Activated CD8-positive, alpha-beta T cell treated with anti-CD3 and anti-CD28 coated beads for 36 hours (primary cell): ENCODE data around the gene APOM. TPM values are rescaled to one million over a fixed set of nuclear protein-coding genes. Genes with fewer than 3 reads are reported as not detected.

Experiments used
- ATAC-seq: fragments of 200-7000 bp; cut with Tn5 transposase; one replicate; pipeline ENCODE4 v1.10.0; 2021; ENCODE audit warnings: mild to moderate bottlenecking, moderate library complexity
- CTCF ChIA-PET: fragments of 350-600 bp; sonication (Branson Sonifier 250); formaldehyde crosslinking; loops from one replicate; lab custom pipeline; 2021; ENCODE audit warnings: antibody characterized with exemption; lab: Charles Lee
- POLR2A ChIA-PET: fragments of 350-600 bp; sonication (Branson Sonifier 250); formaldehyde crosslinking; loops from one replicate; lab custom pipeline; 2021; ENCODE audit warnings: antibody characterized with exemption; lab: Charles Lee
- DNase-seq: peaks from one replicate; pipeline ENCODE4 v3.0.0-alpha.2; 2020
- H3K27ac Mint-ChIP-seq: one replicate; pipeline ENCODE4 v1.8.0; 2021; ENCODE audit warnings: mild to moderate bottlenecking, mixed read lengths
- H3K27me3 Mint-ChIP-seq: one replicate; pipeline ENCODE4 v1.8.0; 2021; ENCODE audit warnings: mixed read lengths
- H3K36me3 Mint-ChIP-seq: one replicate; pipeline ENCODE4 v1.8.0; 2021; ENCODE audit warnings: low read depth, mixed read lengths
- H3K4me1 Mint-ChIP-seq: one replicate; pipeline ENCODE4 v1.8.0; 2021; ENCODE audit warnings: low read depth, mixed read lengths
- H3K4me3 Mint-ChIP-seq: one replicate; pipeline ENCODE4 v1.8.0; 2021; ENCODE audit warnings: mild to moderate bottlenecking, moderate library complexity, mixed read lengths
- H3K9me3 Mint-ChIP-seq: one replicate; pipeline ENCODE4 v1.8.0; 2021; ENCODE audit warnings: mixed read lengths
- CTCF ChIP-seq: fragments of 200-600 bp; IDR thresholded peaks from one replicate; pipeline ENCODE4 v1.8.0; 2022; ENCODE audit warnings: antibody characterized with exemption, mild to moderate bottlenecking
- intact Hi-C: fragments of 100-400 bp; cut with micrococcal nuclease; formaldehyde crosslinking; loops from one replicate; pipeline ENCODE4 v1.10.0; 2022
- total RNA-seq, 2 experiments: library from RNA; stranded (reverse); gene quantifications; one replicate each; pipeline ENCODE4 v1.2.3, GENCODE V29; 2021

Gene APOM
- total RNA-seq, 2 experiments from 2014 or later: 4.4 to 4.9 TPM

GRCh38 chr6:31676904-31677303 lies 21.2 kb downstream of the APOM start:
- CTCF ChIA-PET: interaction anchor here (1.9 kb wide), 1 partner anchor 14 kb away, joined by 6 read pairs; no protein-coding TSS in a partner anchor
- H3K9me3 Mint-ChIP-seq: no peaks in the 10 kb centered on the region

GRCh38 chr6:31677955-31678354 lies 22.3 kb downstream of the APOM start:
- ChIA-PET POLR2A (interaction anchor here (0.5 to 1.4 kb wide), 4 partner anchors 11 to 21 kb away, joined by 3 to 4 read pairs (median 4); partner anchors contain the start of gene GPANK1), CTCF (interaction anchor here (1.1 to 1.9 kb wide), 2 partner anchors 13 to 212 kb away, joined by 3 to 6 read pairs; no protein-coding TSS in a partner anchor)
- H3K27me3 Mint-ChIP-seq: no peaks in the 10 kb centered on the region
- no peak overlapping the region for H3K4me3 Mint-ChIP-seq
- no peak for ATAC-seq
- no peaks in the 10 kb centered on the region for H3K9me3 Mint-ChIP-seq
- no peak for DNase-seq
- TF ChIP-seq CTCF: no peak
- intact Hi-C loops: no loop called here
- peaks cover 11% of the 10 kb centered on the region for H3K4me1 Mint-ChIP-seq
- H3K36me3 Mint-ChIP-seq: peaks cover 8% of the 10 kb centered on the region
- no peak overlapping the region for H3K27ac Mint-ChIP-seq

More at GRCh38 chr6:31676904-31677303, 21.2 kb downstream of the APOM start:
- Mint-ChIP-seq H3K27ac (no peak overlapping the region), H3K4me3 (no peak overlapping the region), H3K4me1 (peaks cover 11% of the 10 kb centered on the region), H3K27me3 (no peaks in the 10 kb centered on the region), H3K36me3 (peaks cover 15% of the 10 kb centered on the region)
- POLR2A ChIA-PET: interaction anchor here (0.9 kb wide), 1 partner anchor 22 kb away, joined by 3 read pairs; no protein-coding TSS in a partner anchor
- intact Hi-C loops: no loop called here
- no peak for DNase-seq
- ATAC-seq: no peak
- TF ChIP-seq CTCF: no peak

GRCh38 chr6:31680226-31681134 lies 24.8 kb downstream of the APOM start, which contains the start of gene LY6G5C:
LY6G5C (minus strand) TSS chr6:31681067; CDS start chr6:31680373, 694 bp downstream.
- Mint-ChIP-seq H3K36me3 (peaks cover 1% of the 10 kb centered on the region), H3K9me3 (no peaks in the 10 kb centered on the region), H3K4me3 (peak within 1 kb of the TSS; percentile 65), H3K4me1 (peaks cover 11% of the 10 kb centered on the region), H3K27me3 (no peaks in the 10 kb centered on the region), H3K27ac (peak within 1 kb of the TSS; percentile 49)
- TF ChIP-seq CTCF: peak; percentile 53
- intact Hi-C loops: no loop called here
- peak; percentile 85 for ATAC-seq
- CTCF ChIA-PET: interaction anchor here (0.6 to 2.0 kb wide), 17 partner anchors 9 to 209 kb away, joined by 3 to 9 read pairs (median 4); partner anchors contain the start of genes LSM2, LY6G5B and MSH5
- DNase-seq: peak; percentile 73
- POLR2A ChIA-PET: interaction anchor here (0.9 to 1.7 kb wide), 3 partner anchors 11 to 23 kb away, joined by 3 to 5 read pairs (median 3); partner anchors contain the start of genes ABHD16A and LY6G5B

GRCh38 chr6:31681135-31681671 lies 25.5 kb downstream of the APOM start:
- Mint-ChIP-seq H3K9me3 (no peaks in the 10 kb centered on the region), H3K27me3 (no peaks in the 10 kb centered on the region), H3K4me1 (peaks cover 11% of the 10 kb centered on the region), H3K4me3 (peak overlapping the region; percentile 65), H3K27ac (peak overlapping the region; percentile 47), H3K36me3 (peaks cover 4% of the 10 kb centered on the region)
- intact Hi-C loops: no loop called here
- ATAC-seq: peak; percentile 62
- ChIA-PET POLR2A (interaction anchor here (0.9 to 1.7 kb wide), 3 partner anchors 11 to 24 kb away, joined by 3 to 5 read pairs (median 3); partner anchors contain the start of genes ABHD16A and LY6G5B), CTCF (interaction anchor here (0.8 to 2.0 kb wide), 11 partner anchors 10 to 208 kb away, joined by 3 to 9 read pairs (median 5); partner anchors contain the start of genes LSM2, LY6G5B and MSH5)
- no peak for TF ChIP-seq CTCF
- peak; percentile 61 for DNase-seq
